Measurements from ENCODE around the gene FANCC.

FANCC gene

DNA sequence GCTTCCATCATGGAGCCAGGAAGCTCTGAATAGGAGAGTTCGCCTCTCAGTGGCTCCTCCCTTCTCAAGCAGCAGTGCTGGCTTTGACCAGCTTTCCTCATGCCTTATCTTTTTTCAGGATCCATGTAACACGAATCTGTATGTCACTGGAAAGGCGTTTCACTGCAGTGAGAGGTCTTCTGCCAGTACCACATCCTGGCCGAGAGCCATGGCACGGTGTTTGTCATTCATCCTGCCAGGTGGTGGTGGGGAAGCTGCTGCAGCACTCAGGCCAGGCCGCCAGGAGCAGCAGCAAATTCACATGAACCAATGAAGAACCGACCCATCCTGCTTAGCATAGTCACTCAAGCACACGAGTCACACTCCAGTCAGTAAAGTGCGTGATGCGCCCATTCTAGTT lies 179.0 kb downstream of the FANCC start:
- no peak overlapping the region for H3K27ac ChIP-seq (ENCODE audit: low read length)
- no peak for DNase-seq (ENCODE audit: low read depth, low spot score)
- no peak overlapping the region for H3K4me3 ChIP-seq (ENCODE audit: low read length)
- H3K4me1 ChIP-seq (ENCODE audit: control insufficient read depth, insufficient read depth, low read length): no peaks in the 10 kb centered on the region; the same call in 1 of the 2 replicates
- WGBS (ENCODE audit: insufficient coverage, insufficient read length): no CpG with 5 or more reads among the region's 10 CpGs
- no peaks in the 10 kb centered on the region for H3K9me3 ChIP-seq (ENCODE audit: control insufficient read depth, insufficient read depth, low read length)
- H3K36me3 ChIP-seq (ENCODE audit: control insufficient read depth, insufficient read depth, low read length): no peaks in the 10 kb centered on the region
- H3K27me3 ChIP-seq (ENCODE audit: control insufficient read depth, insufficient read depth, low read length): no peaks in the 10 kb centered on the region

DNA sequence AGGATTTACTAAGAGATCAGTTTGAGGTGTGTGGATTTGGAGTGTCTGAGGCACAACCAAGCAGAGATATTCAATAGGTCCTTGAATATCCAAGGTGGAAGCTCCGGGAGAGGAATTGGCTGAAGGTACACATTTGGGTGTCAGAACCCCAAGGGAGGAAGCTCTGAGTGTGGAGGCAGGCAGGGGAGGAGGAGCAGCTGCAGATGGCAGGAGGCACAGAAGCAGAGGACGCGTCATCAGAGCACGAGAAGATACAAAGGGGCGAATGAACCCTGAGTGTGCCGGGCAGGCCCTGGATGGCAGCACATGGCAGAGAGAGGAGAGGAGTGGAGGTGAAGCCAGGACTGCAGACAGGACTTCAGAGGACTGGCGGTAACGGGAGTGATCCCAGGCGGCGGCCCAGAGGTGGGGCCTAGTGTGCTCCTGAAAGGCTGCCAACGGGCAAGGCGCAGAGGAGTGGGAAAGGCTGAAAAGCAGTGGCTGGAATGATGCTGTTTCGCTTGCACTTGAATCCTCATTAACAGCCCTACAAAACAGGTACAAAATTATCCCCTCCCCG lies 179.8 kb downstream of the FANCC start:
- no CpG with 5 or more reads among the region's 14 CpGs for WGBS (ENCODE audit: insufficient coverage, insufficient read length)
- Histone ChIP-seq H3K27me3 (ENCODE audit: control insufficient read depth, insufficient read depth, low read length) (no peaks in the 10 kb centered on the region), H3K4me3 (ENCODE audit: low read length) (no peak overlapping the region), H3K4me1 (ENCODE audit: control insufficient read depth, insufficient read depth, low read length) (no peaks in the 10 kb centered on the region; the same call in 1 of the 2 replicates), H3K9me3 (ENCODE audit: control insufficient read depth, insufficient read depth, low read length) (no peaks in the 10 kb centered on the region), H3K27ac (ENCODE audit: low read length) (no peak overlapping the region), H3K36me3 (ENCODE audit: control insufficient read depth, insufficient read depth, low read length) (no peaks in the 10 kb centered on the region)
- DNase-seq (ENCODE audit: low read depth, low spot score): no peak

DNA sequence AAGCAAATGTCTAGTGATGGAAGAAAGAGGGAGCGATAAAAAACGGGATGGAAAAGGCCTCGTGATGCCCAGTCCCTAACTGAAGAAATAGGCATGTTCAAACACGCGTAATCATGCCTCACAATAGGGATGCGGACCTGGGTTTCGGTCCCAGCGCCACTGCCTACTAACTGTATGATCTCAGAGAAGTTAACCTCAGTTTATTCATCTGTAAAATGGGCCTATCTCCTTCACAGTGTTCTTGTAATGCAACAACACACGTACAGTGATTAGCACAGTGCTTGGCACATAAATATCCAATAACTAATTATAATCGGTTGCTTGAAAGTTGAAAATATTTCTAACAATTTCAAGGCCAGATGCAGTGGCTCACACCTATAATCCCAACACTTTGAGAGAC lies 181.8 kb downstream of the FANCC start:
- DNase-seq (ENCODE audit: low read depth, low spot score): no peak
- H3K4me3 ChIP-seq (ENCODE audit: low read length): no peak overlapping the region
- no peaks in the 10 kb centered on the region for H3K27me3 ChIP-seq (ENCODE audit: control insufficient read depth, insufficient read depth, low read length)
- H3K4me1 ChIP-seq (ENCODE audit: control insufficient read depth, insufficient read depth, low read length): no peaks in the 10 kb centered on the region; the same call in 1 of the 2 replicates
- H3K9me3 ChIP-seq (ENCODE audit: control insufficient read depth, insufficient read depth, low read length): no peaks in the 10 kb centered on the region
- no peak overlapping the region for H3K27ac ChIP-seq (ENCODE audit: low read length)
- no peaks in the 10 kb centered on the region for H3K36me3 ChIP-seq (ENCODE audit: control insufficient read depth, insufficient read depth, low read length)
- WGBS (ENCODE audit: insufficient coverage, insufficient read length): no CpG with 5 or more reads among the region's 10 CpGs

DNA sequence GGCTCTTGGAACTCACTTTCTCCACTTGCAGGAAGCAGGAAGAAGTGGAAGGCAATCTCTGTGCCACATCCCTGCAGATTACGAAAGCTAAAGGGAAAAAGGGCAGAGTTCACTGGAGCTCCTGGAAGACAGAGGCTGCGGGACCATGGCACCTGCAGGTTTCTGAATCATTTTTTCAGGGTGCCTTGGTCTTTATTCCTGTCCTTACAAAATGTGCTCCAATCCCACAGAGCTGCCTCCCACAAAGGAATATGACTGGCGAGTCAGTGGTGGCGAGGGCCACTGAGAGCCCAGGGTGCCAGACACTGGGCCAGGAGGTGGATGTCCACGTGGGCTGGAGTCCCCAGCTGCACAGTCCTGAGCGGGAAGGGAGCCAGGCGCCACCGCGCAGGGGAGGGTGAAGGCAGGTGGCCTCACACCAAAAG lies 183.0 kb downstream of the FANCC start:
- Histone ChIP-seq H3K27me3 (ENCODE audit: control insufficient read depth, insufficient read depth, low read length) (no peaks in the 10 kb centered on the region), H3K4me1 (ENCODE audit: control insufficient read depth, insufficient read depth, low read length) (no peaks in the 10 kb centered on the region; the same call in 1 of the 2 replicates), H3K4me3 (ENCODE audit: low read length) (no peak overlapping the region), H3K36me3 (ENCODE audit: control insufficient read depth, insufficient read depth, low read length) (no peaks in the 10 kb centered on the region), H3K27ac (ENCODE audit: low read length) (no peak overlapping the region), H3K9me3 (ENCODE audit: control insufficient read depth, insufficient read depth, low read length) (no peaks in the 10 kb centered on the region)
- no peak for DNase-seq (ENCODE audit: low read depth, low spot score)
- no CpG with 5 or more reads among the region's 9 CpGs for WGBS (ENCODE audit: insufficient coverage, insufficient read length)

DNA sequence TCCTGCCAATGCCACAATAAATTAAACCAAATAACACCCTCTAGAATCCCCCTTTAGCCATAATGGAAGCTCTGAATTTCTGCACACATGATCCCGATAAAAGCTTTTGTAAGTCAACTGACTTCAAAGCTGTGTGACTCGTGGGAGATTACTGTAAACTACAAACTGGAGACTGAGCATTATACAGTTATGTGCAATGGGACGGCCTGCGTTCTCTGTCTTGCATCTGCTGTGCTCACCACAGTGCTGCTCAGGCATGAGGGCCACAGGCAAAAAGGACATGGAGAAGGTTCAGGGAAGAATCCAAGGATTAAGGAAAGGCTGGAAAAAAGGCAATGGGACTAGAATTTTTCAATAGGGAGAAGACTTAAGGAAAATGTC lies 184.2 kb downstream of the FANCC start:
- no peaks in the 10 kb centered on the region; the same call in 1 of the 2 replicates for H3K4me1 ChIP-seq (ENCODE audit: control insufficient read depth, insufficient read depth, low read length)
- no peak overlapping the region for H3K27ac ChIP-seq (ENCODE audit: low read length)
- no peak for DNase-seq (ENCODE audit: low read depth, low spot score)
- H3K36me3 ChIP-seq (ENCODE audit: control insufficient read depth, insufficient read depth, low read length): no peaks in the 10 kb centered on the region
- no peaks in the 10 kb centered on the region for H3K27me3 ChIP-seq (ENCODE audit: control insufficient read depth, insufficient read depth, low read length)
- H3K9me3 ChIP-seq (ENCODE audit: control insufficient read depth, insufficient read depth, low read length): no peaks in the 10 kb centered on the region
- no CpG with 5 or more reads among the region's 4 CpGs for WGBS (ENCODE audit: insufficient coverage, insufficient read length)
- H3K4me3 ChIP-seq (ENCODE audit: low read length): no peak overlapping the region

DNA sequence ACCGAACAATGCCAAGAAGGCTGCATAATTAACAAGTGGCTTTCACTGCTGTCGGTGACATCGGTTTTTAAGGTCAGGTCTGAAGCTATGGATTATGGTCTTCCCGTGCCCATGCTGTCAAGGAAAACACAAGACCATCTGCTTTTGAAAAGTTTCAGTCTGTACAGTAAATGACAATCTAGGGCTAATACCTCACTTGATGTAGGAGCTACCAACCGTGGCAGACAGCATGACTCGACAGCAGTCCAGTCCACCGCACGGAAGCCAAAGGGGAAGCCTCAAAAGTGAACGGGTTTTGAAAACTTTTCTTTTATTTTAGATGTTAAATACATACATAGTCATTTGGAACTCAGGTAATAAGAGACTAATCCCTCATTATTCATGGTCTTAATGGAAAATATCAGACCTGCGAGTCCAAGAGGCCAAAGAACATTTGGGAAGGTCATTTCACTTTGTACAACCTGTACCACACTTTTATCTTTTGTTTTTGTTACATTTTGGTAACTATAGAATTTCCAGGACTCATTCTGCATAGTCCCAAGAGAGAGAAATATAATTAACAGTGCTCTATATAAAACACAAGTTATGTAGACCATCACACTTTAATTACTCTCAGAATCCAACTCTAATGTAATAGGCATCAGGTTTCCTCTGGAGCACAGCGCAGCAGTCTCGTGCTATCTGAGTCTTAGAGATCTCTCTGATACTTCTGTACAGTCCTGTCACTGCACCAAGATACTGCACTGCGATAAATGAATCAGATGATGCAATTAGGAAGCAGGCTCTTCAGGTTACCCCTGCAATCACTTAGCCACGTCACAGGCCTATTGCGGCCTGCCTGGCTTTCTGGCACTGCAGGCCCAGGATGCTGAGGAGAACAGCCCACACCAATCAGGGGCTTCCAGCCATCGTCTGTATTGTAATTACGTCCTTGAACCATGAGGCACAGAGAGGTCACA lies 184.9 kb downstream of the FANCC start:
- no peak for DNase-seq (ENCODE audit: low read depth, low spot score)
- Histone ChIP-seq H3K4me3 (ENCODE audit: low read length) (no peak overlapping the region), H3K4me1 (ENCODE audit: control insufficient read depth, insufficient read depth, low read length) (no peaks in the 10 kb centered on the region; the same call in 1 of the 2 replicates), H3K27ac (ENCODE audit: low read length) (no peak overlapping the region), H3K27me3 (ENCODE audit: control insufficient read depth, insufficient read depth, low read length) (no peaks in the 10 kb centered on the region), H3K9me3 (ENCODE audit: control insufficient read depth, insufficient read depth, low read length) (no peaks in the 10 kb centered on the region), H3K36me3 (ENCODE audit: control insufficient read depth, insufficient read depth, low read length) (no peaks in the 10 kb centered on the region)
- no CpG with 5 or more reads among the region's 17 CpGs for WGBS (ENCODE audit: insufficient coverage, insufficient read length)

DNA sequence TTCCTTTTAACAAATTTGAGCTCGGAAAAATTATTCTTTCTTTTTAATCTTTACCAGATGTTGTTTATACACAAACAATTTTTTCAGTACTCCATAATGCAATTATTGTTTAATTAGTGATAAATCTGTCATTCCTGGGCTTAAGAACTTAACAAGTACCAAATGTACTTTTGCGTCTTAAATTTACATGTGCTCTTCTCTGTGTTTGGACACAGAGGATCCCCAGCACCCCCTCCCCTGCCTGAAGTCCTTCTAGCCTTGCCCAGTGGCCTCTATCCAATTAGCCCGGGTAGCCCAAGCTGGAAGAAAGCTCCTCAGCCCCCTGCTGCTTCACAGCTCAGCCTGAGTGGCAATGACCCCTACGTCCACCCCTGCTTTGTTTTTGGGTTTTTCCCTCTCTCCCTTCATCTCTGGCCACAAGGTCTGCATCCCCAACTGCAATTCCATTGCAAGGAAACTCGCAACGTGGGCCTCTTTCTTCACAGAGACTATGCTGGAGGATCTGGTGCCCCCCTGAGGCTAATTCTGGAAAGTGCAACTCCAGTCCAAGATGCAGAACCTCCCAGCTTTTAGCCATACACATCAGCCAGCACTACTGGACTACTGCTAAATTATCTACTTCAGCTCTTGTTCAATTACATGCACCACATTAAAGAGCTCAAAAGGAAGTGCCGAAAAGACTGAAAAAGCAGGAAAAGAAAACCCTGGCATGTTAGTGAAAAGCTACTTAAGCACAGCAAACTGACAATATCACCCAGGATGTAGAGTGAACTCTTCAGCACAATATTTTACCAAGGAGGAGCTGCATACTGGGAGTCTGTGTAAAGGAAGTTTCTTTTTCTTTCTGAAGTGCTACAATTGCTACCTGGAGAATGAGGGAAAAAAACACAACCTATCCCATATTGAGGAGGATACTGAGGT lies 186.2 kb downstream of the FANCC start:
- DNase-seq (ENCODE audit: low read depth, low spot score): peak; percentile 61
- WGBS (ENCODE audit: insufficient coverage, insufficient read length): no CpG with 5 or more reads among the region's 7 CpGs
- H3K4me3 ChIP-seq (ENCODE audit: low read length): no peak overlapping the region

DNA sequence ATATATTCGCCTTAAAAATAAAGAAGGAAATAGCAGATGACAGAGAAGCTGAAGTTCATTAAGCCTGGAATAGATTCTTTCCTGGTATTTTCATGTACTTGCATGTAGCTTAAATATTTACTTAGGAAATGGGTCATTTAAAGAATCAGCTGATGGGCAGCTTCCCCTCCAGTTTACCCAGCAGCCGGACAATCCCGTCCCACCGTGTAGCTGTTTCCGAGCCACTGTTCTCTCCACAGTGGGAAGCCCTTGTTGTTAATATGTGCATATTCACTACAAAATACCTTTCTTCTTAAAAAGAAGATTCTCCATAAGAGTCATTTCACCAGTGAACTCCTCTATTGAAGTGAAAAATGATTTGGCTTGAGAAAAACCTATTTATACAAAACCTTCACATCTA lies 187.0 kb downstream of the FANCC start:
- no CpG with 5 or more reads among the region's 5 CpGs for WGBS (ENCODE audit: insufficient coverage, insufficient read length)

More for the DNA sequence above, 186.2 kb downstream of the FANCC start:
- H3K4me1 ChIP-seq (ENCODE audit: control insufficient read depth, insufficient read depth, low read length): no peaks in the 10 kb centered on the region; the same call in 1 of the 2 replicates
- no peaks in the 10 kb centered on the region for H3K36me3 ChIP-seq (ENCODE audit: control insufficient read depth, insufficient read depth, low read length)
- no peaks in the 10 kb centered on the region for H3K27me3 ChIP-seq (ENCODE audit: control insufficient read depth, insufficient read depth, low read length)
- H3K9me3 ChIP-seq (ENCODE audit: control insufficient read depth, insufficient read depth, low read length): no peaks in the 10 kb centered on the region
- H3K27ac ChIP-seq (ENCODE audit: low read length): no peak overlapping the region

DNA sequence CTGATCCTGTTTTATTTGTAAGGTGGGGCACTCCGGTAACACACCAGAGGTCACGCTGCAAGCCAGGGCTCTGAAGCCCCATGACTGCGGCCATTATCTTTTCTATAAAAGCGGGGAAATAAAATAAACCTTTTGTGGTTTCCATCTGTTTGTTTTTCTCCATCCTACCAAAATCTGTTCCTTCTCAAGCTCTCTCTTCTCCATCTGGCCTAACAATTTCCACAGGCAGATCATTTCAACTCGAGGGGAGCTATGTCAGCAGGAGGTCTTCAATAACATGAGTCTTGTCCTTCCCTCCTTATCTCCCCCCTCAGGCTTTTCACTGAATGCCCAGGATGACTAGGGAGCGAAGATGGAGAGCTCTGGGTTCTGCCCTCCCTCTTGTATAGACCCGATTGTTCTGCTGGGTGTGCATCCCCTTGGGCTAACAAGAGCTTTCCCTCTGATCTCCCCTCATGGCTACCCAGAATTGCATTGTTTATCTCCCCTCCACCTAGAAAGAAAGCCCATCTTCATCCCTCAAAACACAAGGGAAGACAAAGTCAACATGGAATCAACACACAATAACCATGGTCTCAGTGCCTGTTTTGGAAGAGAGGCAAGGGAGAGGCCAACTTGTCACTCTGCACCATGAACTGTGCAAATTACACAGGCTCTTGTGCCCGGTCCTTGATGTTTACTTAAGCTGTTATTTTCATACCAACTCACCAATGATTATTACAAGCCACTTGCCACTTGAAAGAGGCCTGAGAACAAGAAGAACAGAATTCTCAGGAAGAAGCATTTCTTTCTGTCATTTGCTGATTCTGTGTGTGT lies 187.8 kb downstream of the FANCC start:
- H3K27me3 ChIP-seq (ENCODE audit: control insufficient read depth, insufficient read depth, low read length): no peaks in the 10 kb centered on the region
- H3K4me3 ChIP-seq (ENCODE audit: low read length): no peak overlapping the region
- no peaks in the 10 kb centered on the region for H3K36me3 ChIP-seq (ENCODE audit: control insufficient read depth, insufficient read depth, low read length)
- no peak for DNase-seq (ENCODE audit: low read depth, low spot score)
- whole genome bisulfite sequencing (ENCODE audit: insufficient coverage, insufficient read length): no CpG with 5 or more reads among the region's 8 CpGs
- no peaks in the 10 kb centered on the region for H3K9me3 ChIP-seq (ENCODE audit: control insufficient read depth, insufficient read depth, low read length)
- no peak overlapping the region for H3K27ac ChIP-seq (ENCODE audit: low read length)
- H3K4me1 ChIP-seq (ENCODE audit: control insufficient read depth, insufficient read depth, low read length): no peaks in the 10 kb centered on the region; the same call in 1 of the 2 replicates

More for the DNA sequence above, 187.0 kb downstream of the FANCC start:
- no peak overlapping the region for H3K4me3 ChIP-seq (ENCODE audit: low read length)
- no peaks in the 10 kb centered on the region; the same call in 1 of the 2 replicates for H3K4me1 ChIP-seq (ENCODE audit: control insufficient read depth, insufficient read depth, low read length)
- no peaks in the 10 kb centered on the region for H3K9me3 ChIP-seq (ENCODE audit: control insufficient read depth, insufficient read depth, low read length)
- no peaks in the 10 kb centered on the region for H3K36me3 ChIP-seq (ENCODE audit: control insufficient read depth, insufficient read depth, low read length)
- no peak overlapping the region for H3K27ac ChIP-seq (ENCODE audit: low read length)
- DNase-seq (ENCODE audit: low read depth, low spot score): no peak
- H3K27me3 ChIP-seq (ENCODE audit: control insufficient read depth, insufficient read depth, low read length): no peaks in the 10 kb centered on the region
